HepG2 (cell line): ENCODE results near the gene FCN1.

Experiments used
- JUND ChIP-seq: sonication (generic); formaldehyde crosslinking; IDR thresholded peaks from 2 replicates; pipeline ENCODE4 v1.8.0; 2022; ENCODE audit warnings: mild to moderate bottlenecking, missing genetic modification reagents
- NFE2L1 ChIP-seq: sonication (generic); formaldehyde crosslinking; IDR thresholded peaks from 2 replicates; pipeline ENCODE4 v1.4.0; 2020; ENCODE audit warnings: missing genetic modification reagents, mild to moderate bottlenecking, borderline replicate concordance
- TF ChIP-seq, protein P1 (sequence below): sonication (generic); formaldehyde crosslinking; IDR thresholded peaks from 2 replicates; pipeline ENCODE4 v1.5.0; 2020; ENCODE audit warnings: mild to moderate bottlenecking, missing genetic modification reagents, moderate library complexity

DNA sequence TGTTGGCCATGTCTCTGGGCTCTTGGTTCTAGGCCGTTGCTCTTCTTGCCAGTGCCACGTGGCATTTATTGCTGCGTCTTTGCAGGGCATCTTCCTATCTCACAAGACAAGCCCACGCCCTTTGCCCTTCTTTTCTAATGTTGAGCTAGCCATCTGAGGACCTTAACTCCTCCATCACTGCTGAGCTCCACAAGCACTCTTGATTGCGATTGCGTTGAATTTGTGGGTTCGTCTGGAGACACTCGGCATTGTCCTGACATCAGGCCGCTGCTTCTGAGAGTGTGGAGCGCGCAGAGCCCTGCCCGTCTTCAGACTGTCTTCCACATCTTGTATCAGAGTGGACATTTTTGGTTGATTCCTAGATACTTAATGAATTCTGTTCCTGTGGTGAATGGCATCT is 14.5 kb upstream of the FCN1 start:
- TF ChIP-seq, protein P1, sequence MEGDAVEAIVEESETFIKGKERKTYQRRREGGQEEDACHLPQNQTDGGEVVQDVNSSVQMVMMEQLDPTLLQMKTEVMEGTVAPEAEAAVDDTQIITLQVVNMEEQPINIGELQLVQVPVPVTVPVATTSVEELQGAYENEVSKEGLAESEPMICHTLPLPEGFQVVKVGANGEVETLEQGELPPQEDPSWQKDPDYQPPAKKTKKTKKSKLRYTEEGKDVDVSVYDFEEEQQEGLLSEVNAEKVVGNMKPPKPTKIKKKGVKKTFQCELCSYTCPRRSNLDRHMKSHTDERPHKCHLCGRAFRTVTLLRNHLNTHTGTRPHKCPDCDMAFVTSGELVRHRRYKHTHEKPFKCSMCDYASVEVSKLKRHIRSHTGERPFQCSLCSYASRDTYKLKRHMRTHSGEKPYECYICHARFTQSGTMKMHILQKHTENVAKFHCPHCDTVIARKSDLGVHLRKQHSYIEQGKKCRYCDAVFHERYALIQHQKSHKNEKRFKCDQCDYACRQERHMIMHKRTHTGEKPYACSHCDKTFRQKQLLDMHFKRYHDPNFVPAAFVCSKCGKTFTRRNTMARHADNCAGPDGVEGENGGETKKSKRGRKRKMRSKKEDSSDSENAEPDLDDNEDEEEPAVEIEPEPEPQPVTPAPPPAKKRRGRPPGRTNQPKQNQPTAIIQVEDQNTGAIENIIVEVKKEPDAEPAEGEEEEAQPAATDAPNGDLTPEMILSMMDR (CRISPR knock-in tag): no peak
- no peak for TF ChIP-seq JUND (CRISPR knock-in tag)
- no peak for TF ChIP-seq NFE2L1 (CRISPR knock-in tag)
